Gastrocnemius medialis (tissue), 4 donors: ENCODE data around the gene NSMCE1.

Experiments
- CTCF ChIP-seq, 5 experiments: fragments of 450-650 bp in 3 of 5; fragments of 200-600 bp in 2 of 5; sonication (generic) in 2 of 5; IDR thresholded peaks in 4 of 5; conservative IDR thresholded peaks in 1 of 5; 1 replicate in 4 of 5; 2 replicates in 1 of 5; pipeline ENCODE4 v1.5.1; 2016 to 2019; ENCODE audit warnings: antibody characterized with exemption in 5 of 5, mild to moderate bottlenecking in 3 of 5, moderate library complexity in 3 of 5
- POLR2A ChIP-seq, 2 donors: fragments of 450-650 bp; IDR thresholded peaks; one replicate each; pipeline ENCODE4 v1.6.1; 2017; ENCODE audit warnings: antibody characterized with exemption in 2 of 2, mild to moderate bottlenecking in 2 of 2, moderate library complexity in 2 of 2

GRCh38 chr16:27311897-27312303 is 43.3 kb upstream of the NSMCE1 start:
- TF ChIP-seq POLR2A (IDR thresholded peaks at IDR 0.05) (no peak), CTCF (IDR thresholded peaks at IDR 0.05 in 4 of 5, conservative IDR thresholded peaks at IDR 0.05 in 1 of 5) (no peak)
